Muscle of back (tissue), 11 donors: ENCODE results near the gene KLHDC7A. TPM values are rescaled to one million over a fixed set of nuclear protein-coding genes. Genes with fewer than 3 reads are reported as not detected.

ENCODE experiments used
- DNase-seq, 3 donors: peaks; one replicate each; pipeline versions ENCODE4 v3.0.0 to v3.0.0-alpha.2; 2013
- polyA plus RNA-seq, 10 donors: library from polyadenylated mRNA; unstranded; fragments of 120-200 nt; gene quantifications; one replicate each; pipeline ENCODE4 v1.2.1, GENCODE V29; 2013; ENCODE audit not compliant: insufficient read length in 10 of 10

Gene KLHDC7A
- polyA plus RNA-seq, 10 donors = 0.03 to 0.04 TPM; not detected in 8

- DNase-seq = no peak
These were observed 9.9 kb upstream of the KLHDC7A start for GRCh38 chr1:18470671-18471355.

DNA sequence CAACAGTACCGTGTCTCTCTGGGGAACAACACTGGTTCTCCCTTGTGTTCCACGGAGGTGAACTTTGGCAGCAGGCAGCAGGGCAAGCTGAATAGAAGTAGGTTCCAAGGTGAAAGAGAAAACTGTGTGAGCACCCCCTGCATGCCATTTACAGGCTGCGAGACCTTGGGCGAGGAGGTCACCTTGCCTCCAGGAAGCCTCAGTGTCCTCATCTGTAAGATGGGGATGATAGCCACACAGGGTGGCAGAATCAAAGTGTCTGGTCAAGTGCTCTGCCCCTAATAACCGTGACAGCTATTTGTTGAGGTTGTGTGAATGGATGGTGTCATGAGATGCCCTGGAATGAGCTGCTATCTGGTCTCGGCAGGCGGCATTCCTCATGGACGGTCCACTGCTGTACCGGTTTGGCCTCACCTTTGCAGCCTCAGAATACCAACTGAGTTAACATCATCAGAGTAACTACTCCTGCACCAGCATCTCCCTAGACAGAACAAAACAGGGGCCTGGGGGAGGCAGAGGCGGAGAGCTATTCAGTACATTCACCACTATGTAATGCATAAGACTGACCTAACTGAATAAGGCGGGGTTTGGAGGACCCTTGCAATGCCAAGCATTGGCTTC is 7.4 kb upstream of the KLHDC7A start:
- no peak for DNase-seq

DNA sequence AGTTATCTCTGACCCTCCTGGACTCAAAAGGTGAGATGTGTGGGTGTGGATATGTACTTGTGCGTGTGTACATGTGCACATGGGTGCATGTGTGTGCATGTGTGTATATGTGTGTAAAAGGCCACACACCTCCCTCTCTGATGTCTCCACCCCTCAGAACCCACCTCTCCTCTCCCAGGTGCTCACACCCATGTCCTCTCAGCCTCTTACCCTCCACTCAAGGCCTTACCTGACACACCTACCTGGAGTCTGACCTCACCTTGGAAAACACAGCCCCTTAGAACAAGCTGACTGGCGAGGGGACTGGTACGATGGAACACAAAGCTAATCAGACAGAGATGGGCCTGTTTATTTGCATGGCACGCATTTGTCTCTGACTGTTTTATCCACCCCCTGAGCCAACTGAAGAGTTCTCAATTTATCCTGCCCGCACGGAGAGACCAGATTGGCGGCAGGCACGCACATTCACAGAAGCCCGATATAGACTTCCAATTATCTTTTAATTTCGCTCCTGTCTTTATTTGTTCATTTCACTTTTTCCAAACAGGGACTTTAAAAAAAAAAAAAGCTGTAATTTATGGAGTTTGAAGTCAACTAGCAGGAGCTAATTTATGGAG is 6.1 kb upstream of the KLHDC7A start:
- no peak for DNase-seq

DNA sequence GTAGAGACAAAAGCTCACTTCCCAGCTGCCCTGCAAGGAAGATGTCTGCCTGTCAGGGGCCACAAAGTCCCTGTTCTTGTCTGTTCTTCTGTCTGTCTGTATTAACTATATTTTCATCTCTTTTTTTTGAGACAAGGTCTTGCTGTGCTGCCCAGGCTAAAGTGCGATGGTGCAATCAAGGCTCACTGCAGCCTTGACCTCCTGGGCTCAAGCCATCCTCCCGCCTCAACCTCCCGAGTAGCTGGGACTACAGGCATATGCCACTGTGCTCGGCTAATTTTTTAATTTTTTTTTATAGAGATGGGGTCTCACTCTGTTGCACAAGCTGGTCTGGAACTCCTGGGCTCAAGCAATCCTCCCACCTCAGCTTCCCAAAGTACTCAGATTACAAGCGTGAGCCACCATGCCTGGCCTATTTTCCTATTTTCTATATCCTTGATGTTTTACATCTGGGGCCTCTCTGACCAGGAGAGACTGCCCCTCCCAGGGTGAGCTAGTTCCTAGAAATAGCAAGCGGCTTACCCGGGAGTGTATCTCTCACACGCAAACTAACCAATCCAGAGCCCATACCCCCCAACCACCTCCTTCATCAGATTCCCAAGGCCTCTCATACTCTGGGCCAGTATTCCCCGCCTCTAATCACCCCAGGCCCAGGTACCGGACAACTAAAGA is 5.4 kb upstream of the KLHDC7A start:
- no peak for DNase-seq

DNA sequence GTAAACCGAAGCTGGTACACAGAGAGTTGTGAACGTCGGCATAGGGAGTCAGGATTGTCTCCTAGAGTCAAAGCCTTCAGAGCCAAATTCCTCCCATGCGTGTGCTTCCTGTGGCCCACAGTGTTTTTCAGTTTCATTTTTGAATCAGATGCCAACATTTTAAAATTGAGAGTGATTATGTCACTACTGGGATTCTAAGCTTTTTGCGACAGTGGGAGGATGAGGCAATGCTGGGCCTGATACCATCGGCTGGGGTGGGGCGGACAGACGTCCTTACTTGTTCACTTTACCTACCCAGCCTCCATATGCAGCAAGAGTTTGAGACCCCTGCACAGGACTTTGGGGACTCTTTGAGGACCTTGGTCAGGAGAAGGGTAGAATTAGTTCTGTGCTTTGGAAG is 1.3 kb upstream of the KLHDC7A start:
- DNase-seq = no peak

DNA sequence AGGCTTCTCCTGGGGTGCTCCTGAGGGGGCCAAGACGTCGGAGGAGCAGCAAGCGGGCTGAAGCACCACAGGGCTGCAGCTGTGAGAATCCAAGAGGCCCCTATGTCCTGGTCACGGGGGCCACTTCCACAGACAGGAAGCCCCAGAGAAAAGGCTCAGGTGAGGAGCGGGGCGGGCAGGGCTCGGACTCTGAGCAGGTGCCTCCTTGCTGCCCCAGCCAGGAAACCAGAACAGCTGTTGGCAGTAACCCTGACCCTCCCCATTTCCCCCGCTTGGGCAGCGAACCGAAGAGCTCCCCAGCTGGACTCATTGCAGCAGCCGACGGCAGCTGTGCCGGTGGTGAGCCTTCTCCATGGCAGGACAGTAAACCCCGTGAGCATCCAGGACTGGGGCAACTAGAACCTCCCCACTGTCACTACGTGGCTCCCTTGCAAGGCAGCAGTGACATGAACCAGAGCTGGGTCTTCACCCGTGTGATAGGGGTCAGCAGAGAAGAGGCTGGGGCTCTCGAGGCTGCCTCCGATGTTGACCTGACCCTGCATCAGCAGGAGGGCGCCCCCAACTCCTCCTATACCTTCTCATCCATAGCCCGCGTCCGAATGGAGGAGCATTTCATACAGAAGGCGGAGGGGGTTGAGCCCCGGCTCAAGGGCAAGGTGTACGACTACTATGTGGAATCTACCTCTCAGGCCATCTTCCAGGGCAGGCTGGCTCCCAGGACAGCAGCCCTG is 625 bp downstream of the KLHDC7A start:
- peak in 1 of 3 donors; percentile 41 for DNase-seq

DNA sequence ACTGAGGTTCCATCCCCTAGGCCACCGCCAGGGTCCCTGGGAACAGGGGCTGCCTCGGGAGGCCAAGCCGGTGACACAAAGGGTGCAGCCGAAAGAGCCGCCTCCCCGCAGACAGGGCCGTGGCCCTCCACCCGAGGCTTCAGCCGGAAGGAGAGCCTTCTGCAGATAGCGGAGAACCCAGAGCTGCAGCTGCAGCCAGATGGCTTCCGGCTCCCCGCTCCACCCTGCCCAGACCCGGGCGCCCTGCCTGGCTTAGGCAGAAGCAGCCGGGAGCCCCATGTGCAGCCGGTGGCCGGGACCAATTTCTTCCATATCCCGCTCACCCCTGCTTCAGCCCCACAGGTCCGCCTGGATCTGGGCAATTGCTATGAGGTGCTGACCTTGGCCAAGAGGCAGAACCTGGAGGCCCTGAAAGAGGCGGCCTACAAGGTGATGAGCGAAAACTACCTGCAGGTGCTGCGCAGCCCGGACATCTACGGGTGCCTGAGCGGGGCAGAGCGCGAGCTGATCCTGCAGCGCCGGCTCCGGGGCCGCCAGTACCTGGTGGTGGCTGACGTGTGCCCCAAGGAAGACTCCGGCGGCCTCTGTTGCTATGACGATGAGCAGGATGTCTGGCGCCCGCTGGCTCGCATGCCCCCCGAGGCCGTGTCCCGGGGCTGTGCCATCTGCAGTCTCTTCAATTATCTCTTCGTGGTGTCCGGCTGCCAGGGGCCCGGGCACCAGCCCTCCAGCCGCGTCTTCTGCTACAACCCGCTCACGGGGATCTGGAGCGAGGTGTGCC is 1.4 kb downstream of the KLHDC7A start:
- DNase-seq = peak in 1 of 3 donors; percentile 15

DNA sequence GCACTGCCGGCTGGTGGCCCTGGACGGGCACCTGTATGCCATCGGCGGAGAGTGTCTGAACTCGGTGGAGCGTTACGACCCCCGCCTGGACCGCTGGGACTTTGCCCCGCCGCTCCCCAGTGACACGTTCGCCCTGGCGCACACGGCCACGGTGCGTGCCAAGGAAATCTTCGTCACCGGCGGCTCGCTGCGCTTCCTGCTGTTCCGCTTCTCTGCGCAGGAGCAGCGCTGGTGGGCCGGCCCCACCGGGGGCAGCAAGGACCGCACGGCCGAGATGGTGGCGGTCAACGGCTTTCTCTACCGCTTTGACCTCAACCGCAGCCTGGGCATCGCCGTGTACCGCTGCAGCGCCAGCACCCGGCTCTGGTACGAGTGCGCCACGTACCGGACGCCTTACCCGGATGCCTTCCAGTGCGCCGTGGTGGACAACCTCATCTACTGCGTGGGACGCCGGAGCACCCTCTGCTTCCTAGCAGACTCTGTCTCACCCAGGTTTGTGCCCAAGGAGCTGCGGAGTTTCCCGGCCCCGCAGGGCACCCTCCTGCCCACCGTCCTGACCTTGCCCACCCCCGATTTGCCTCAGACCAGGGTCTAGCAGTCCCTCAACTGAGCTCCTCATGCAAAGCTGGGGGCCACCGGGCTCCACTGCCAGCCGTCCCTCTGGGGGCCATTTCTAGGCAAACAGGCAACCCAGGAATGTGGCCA is 2.1 kb downstream of the KLHDC7A start:
- no peak for DNase-seq

- DNase-seq = no peak
These were observed 3.5 kb downstream of the KLHDC7A start for GRCh38 chr1:18484276-18484675.

DNA sequence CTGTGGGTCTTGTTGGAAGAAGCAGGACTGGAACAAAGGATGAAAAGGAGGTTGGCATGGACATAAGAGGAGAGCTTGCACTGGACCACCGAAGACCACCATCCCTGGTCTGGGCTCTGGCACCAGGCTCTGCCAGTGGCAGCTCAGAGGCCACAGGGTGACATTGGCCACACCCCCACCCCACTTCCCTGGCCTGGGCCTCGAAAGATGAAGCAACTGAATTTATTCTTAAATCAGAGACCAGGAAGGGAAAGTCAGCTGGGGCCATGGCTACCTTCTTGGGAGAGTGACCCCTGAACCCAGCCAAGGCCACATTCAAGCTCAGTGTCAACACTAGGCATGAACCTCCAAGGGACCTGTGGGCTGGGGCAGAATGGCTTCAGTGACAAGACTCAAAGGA is 4.0 kb downstream of the KLHDC7A start:
- no peak for DNase-seq

DNA sequence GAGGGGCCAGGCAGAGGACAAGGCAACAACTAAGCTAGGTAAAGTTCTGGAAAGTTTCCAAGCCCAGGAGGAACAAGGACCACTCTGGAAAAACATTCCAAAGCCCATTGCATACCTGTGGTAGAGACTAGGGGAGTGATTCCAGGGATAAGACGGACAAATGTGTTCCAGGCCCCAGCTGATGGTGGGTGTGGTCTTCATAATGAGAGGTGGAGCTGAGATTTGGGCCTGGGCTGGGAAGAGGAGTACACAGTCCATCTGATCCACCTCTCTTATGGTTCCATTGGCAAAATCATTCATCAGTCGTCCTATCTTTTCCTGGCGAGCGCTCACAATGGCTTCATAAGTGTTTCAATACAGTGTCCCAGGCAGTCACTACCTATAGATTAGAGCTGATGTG is 4.5 kb downstream of the KLHDC7A start:
- no peak for DNase-seq

- DNase-seq = no peak
These were observed 5.5 kb downstream of the KLHDC7A start for GRCh38 chr1:18486195-18486594.

DNA sequence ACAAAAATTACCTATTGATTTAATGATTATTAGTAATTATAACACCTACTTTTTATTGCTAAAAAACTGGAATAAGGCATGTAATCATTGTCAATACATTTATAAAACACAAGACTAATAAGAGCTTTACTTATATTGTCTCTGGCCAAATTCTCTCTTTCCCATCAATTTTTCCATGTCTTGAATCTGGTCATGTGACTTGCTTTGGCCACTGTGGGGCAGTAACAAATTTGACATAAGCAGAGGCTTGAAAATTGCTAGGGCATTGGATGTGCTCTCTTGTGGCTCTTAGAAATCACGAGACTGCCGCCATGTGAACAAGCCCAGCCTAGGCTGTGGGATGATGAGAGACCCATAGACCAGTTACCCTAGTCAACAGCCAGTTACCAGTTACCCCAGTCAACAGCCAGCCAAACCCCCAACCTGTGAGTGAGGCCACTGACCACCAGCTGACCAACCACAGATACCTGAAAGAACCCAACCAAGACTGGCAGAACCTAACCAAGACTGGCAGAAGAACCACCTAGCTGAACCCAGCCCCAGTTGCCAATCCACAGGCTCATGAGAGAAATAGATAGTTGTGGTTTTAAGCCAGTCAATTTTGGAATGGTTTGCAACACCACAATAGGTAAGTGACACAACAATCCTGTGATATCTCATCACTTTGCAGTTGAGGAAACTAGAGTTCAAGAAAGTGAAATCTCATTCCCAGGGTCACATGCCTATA is 8.8 kb downstream of the KLHDC7A start:
- DNase-seq = no peak

DNA sequence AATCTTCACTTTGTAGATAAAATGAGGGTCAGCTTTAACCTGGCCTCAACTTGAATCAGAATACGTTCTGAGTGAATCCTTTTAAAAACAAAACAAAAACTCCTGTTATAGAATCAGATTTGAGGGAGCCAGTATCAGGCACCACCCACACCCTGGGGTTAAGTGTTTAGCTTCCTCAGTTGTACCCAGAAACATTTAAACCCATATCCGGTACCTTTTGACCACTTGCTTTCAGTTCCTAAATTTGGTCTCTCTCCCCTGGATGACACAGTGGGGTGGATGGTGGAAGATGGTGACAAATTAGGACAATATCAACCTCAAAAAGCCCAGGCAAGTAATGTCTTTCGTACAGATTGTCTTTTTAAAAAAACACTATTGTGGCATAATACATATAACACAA is 10.4 kb downstream of the KLHDC7A start:
- no peak for DNase-seq

GRCh38 chr1:18494304-18494703 is 13.6 kb downstream of the KLHDC7A start:
- DNase-seq = no peak

- DNase-seq = no peak
These were observed 14.9 kb downstream of the KLHDC7A start for GRCh38 chr1:18495635-18496034.

DNA sequence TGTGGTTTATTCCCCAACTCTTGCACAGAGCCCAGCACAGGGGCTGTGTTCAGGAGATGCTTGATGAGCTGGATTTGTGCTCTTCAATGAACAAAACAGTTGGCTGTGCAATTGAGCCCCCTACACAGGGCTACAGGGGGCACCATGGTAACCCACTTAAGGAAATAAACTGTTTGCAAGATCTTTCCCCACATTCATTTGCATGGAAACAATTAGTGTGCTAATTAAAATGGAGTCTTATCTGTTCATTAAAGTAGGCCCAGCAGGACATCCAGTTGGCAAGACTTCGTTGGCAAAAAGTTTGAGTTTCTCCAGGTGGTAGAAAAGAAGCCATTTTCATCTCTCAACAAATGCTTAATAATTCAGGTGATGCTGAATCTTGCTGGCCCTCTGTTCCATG is 15.3 kb downstream of the KLHDC7A start:
- DNase-seq = no peak

GRCh38 chr1:18496497-18497235 is 15.9 kb downstream of the KLHDC7A start:
- DNase-seq = no peak

DNA sequence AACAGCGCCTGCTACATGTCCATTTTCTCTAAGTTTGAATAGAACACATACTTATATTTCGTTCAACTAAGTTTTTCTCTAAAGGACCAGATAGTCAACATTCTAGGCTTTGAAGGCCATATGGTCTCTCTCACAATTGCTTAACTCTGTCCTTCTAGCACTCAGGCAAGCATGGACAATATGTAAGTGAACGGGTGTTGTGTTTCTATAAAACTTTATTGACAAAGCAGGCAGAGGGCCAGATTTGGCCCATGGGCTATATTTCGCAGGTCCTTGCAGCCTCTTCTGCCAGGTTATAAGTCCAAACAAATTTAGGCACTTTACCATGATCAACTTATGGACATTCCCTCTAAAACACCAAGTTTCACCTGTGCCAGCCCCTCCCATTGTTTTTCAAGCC is 21.1 kb downstream of the KLHDC7A start:
- DNase-seq = no peak
